ENCODE measurements around the gene PDE8A.

DNA sequence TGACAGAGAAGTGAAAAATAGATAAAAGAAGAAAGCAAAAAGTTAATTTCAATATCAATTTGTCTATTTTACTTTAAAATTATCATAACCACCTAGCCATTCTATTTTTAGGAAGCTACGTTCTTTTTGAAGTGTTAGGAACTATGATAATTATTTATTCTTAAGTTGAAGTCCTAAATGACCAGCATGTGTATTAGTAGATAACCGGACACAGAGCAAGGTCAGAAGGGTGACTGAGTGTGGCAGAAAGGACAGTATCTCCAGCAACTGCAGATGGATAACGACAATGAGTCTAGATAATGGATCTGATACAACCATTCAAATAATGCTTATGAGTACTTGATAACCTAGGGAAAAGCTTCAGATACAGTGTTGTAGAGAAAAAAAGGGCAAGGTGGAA, 198.0 kb downstream of the PDE8A start:
- TF ChIP-seq MYNN (CRISPR knock-in tag; IDR thresholded peaks at IDR 0.05; ENCODE audit: low read depth) (no peak), ZNF260 (CRISPR knock-in tag; IDR thresholded peaks at IDR 0.05; ENCODE audit: borderline replicate concordance, low read depth) (no peak), AKAP8 (CRISPR knock-in tag; IDR thresholded peaks at IDR 0.05) (no peak), CEBPB (IDR thresholded peaks at IDR 0.05; ENCODE audit: borderline replicate concordance, low read depth, low read length) (no peak), ZNF143 (CRISPR knock-in tag; IDR thresholded peaks at IDR 0.05) (no peak), ZKSCAN8 (CRISPR knock-in tag; IDR thresholded peaks at IDR 0.05; ENCODE audit: borderline replicate concordance) (no peak)
